GM18507 (cell line): ENCODE measurements around the gene RUSF1.
"Not testable (repeated sequence)": the region's sequence is repeated elsewhere in the genome, so short reads cannot be mapped to it uniquely, and the experiment has no call there.

ENCODE experiments used
- DNase-seq: peaks from one replicate; pipeline ENCODE4 v3.0.0; 2011; ENCODE audit warnings: low read depth; ENCODE audit not compliant: insufficient read length; ENCODE audit errors: extremely low spot score
- FAIRE-seq: peaks from 2 replicates; lab custom pipeline; 2011; peaks lifted over from hg19 to GRCh38; lab: Jason Lieb, UNC

The RUSF1 gene

DNA sequence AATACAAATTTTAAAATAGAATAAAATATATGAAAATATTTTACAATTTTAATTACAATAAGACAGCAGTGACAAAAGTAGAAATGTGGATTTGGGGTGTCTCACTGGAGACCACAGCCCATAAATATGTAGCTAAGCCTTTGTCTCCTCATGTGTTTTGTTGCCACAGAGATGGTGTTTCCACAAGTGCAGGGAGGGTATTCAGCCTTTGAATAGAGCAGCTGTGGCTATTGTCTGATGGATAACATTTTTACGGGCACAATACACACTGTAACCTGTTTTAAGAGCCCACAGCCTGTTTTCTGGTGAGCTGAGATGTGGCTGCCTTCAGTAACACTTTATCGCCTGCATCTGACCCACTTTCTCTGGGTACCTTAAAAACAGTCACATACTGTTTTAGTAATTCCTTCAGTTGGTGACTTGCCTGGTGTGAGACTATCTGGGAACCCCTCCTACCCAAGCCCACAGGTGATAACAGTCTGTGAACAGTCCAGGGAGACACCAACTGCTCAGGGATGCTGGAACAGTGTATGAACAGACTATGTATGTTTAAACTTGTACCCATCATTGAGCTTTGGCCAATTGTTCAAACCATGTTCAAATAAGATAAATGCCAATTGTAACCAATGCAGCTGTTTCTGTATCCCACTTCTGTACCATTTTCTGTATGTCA lies 11.7 kb upstream of the RUSF1 start:
- DNase-seq, result no peak
- FAIRE-seq, result no peak

DNA sequence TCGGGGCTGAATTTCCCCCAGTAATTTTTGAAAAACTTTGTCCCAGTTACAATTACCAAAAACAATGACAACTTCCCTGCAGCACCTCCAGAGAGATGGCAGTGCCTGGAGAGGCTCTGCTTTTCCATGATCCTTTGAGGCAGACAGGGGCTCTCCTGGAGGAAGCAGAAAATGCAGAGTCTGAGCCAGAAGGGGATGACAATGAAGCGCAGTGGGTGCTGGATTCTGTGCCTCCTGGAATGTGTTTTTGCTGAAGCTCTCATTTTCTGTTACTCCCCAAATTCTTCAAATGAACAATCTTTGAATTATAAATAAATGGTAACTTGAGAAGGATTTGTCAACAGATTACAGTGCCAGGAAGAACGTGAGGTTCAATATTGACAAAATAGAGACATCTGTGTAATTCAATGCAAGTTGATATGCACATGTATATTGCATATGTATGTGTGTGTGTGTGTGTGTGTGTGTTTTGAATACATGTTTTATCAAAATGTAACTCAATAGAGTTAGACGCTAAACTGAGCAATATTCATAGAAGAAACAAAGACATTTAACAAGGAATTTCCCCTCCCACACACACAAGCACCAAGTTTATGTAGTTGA lies 9.7 kb upstream of the RUSF1 start:
- FAIRE-seq (no peak), DNase-seq (no peak)

DNA sequence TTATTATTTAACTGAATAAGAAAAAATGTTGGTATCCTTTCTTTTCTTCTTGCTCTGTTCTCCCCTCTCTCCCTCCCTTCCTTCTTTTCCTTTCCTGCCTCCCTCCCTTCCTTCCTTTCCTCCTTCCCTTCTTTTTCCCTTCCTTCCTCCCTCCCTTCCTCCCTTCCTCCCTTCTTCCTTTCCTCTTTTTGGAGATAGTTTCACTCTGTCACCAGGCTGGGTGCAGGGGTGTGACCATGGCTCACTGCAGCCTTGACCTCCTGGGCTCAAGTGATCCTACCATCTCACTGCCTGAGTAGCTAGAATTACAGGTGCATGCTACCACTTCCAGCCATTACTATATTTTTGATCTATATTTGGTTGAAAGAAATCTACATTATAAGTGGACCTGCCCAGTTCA lies 5.7 kb upstream of the RUSF1 start:
- no peak for FAIRE-seq

DNA sequence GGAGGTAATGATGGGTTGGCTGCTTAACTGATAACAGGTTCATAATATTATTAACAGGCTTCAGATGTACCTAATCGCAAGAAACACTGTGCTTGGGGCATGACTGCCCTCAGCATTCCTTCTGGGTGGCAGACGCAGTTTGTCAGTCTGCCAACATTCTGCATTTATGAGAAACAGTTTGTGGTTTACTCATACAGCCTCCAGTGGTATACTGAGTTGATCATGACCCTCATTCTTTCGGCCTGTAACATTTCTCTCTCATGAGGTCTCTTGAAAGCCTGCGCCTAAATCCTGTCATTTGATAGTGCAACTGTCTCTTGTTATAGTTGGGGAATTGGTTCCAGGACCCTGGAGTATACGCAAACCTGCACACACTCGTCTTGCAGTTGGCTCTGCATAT lies 4.9 kb upstream of the RUSF1 start:
- FAIRE-seq, result no peak
- no peak for DNase-seq

More for the DNA sequence above, 5.7 kb upstream of the RUSF1 start:
- DNase-seq, result no peak

DNA sequence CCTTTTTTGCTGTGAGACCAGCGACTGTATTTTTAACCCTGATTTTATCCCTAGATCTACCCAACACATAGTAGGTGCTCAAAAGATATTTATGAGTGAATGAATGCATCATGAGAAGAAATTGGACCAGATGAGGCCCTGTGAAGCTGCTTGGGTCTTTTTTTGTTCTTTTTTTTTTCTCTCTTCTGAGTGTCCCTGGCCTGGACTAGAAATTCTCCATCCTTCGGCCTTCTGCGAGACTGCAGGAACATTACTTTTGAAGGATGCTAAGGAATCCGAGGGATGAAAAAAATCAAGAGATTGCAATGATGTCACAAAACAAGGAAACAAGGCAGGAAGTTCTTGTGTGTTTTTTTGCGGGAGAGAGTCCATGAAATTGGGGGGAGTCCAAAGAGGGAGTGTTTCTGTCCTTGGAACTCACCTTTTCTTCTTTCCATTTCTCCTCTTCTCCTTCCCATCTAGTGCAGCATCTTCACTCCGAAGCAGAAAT lies 560 bp upstream of the RUSF1 start:
- DNase-seq, result no peak
- FAIRE-seq, result no peak

GRCh38 chr16:31507617-31507928 lies 618 bp downstream of the RUSF1 start:
- no peak for DNase-seq
- FAIRE-seq, result no peak

GRCh38 chr16:31505483-31505882 lies 2.7 kb downstream of the RUSF1 start:
- no peak for DNase-seq
- FAIRE-seq, result no peak

DNA sequence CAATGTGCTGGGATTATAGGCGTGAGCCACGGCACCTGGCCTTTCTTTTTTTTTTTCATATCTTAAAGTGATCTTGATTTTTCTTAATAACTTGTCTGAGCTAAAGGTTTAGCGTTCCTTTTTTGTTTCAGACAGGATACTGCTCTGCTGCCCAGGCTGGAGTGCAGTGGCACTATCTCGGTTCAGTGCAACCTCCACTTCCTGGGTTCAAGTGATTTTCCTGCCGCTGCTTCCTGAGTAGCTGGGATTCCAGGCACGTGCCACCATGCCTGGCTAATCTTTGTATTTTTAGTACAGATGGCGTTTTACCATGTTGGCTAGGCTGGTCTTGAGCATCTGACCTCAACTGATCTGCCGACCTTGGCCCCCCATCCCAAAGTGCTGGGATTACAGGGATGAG lies 4.0 kb downstream of the RUSF1 start:
- DNase-seq, result no peak
- FAIRE-seq, result no peak

DNA sequence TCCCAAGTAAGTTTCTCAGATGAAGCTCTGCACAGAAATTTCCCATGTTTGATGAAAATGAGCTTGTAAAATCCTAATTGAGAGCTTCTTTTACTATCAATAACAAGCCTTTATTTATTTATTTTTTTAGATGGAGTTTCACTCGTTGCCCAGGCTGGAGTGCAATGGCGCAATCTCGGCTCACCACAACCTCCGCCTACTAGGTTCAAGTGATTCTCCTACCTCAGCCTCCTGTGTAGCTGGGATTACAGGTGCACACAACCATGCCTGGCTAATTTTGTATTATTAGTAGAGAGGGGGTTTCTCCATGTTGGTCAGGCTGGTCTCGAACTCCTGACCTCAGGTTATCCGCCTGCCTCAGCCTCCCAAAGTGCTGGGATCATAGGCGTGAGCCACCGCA lies 4.6 kb downstream of the RUSF1 start:
- FAIRE-seq, DNase-seq: not testable (repeated sequence)

DNA sequence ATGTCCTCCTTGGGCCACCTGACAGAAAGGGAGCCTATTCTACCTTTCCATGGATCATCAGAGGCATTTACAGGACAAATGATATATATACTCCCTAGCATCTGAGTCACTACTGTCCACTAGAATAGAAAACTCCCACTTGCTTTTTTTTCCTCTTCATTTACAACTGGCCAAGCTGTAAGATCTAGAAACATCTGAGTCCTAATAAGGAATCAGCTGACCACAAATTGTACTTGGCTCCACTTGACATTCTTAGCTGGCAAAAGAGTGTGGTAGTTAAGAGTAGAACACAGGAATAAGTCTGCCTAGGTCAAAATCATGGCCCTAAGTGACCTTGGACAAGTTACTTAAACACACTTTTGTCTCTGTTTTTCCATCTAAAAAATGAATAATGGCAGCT lies 5.2 kb downstream of the RUSF1 start:
- DNase-seq (no peak), FAIRE-seq (no peak)

GRCh38 chr16:31501966-31502348 lies 6.2 kb downstream of the RUSF1 start:
- DNase-seq, result no peak
- no peak for FAIRE-seq

DNA sequence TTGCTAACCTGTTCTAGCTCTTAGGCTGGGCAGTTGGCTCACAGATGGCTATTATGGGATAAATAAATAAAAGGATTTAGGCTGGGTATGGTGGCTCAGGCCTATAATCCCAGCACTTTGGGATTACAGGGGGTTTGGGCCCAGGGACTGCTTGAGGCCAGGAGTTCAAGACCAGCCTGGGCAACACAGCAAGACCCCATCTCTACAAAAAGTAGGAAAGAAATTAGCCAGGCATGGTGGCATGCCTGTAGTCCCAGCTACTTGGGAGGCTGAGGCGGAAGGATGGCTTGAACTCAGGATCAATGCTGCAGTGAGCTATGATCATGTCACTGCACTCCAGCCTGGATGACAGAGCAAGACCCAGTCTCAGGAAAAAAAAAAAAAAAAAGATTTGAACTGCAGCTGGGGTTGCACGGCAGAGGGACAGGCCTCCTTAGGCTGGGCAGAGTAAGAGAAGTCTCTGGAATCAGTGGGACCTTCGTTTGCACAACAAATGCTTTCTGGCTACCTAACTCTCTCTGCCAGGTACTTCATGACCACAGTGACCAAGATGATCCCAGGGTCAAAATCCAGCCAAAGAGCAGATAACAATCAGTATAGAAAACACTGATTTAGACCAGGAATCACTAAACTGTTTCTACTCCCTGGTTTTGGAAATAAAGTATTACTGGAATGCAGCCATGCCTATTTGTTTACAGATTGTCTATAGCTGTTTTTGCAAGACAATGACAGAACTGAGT lies 6.8 kb downstream of the RUSF1 start:
- FAIRE-seq, result no peak
- DNase-seq, result no peak

- DNase-seq (no peak), FAIRE-seq (no peak)
Observed at GRCh38 chr16:31499928-31500327, 8.3 kb downstream of the RUSF1 start.

DNA sequence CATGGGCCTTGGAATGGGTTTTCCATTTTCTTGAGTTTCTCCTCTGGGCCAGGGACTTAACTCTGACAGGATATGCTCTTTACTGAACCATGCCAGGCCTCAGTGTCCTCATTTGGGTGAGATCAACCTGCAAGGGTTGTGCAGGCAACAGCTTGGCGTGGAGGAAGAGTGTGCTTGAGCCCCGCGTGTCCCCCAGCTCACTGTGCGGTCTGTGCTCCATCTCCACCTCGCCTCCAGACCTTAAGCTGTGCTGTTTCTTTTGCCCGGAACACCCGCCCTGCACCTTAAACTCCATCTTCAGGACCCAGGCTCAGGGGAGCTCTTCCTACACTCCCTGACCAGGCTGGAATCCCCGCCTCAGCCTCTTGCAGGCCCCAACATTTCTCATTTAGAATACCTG lies 9.7 kb downstream of the RUSF1 start:
- DNase-seq, result no peak
- no peak for FAIRE-seq

- FAIRE-seq (no peak), DNase-seq (no peak)
Observed at GRCh38 chr16:31496670-31497069, 11.5 kb downstream of the RUSF1 start.

- FAIRE-seq (no peak), DNase-seq (no peak)
Observed at GRCh38 chr16:31493506-31494125, 14.6 kb downstream of the RUSF1 start.

- FAIRE-seq, result no peak
- no peak for DNase-seq
Observed at GRCh38 chr16:31491778-31492418, 16.3 kb downstream of the RUSF1 start.

- FAIRE-seq, result no peak
- DNase-seq, result no peak
Observed at GRCh38 chr16:31489616-31490584, 18.3 kb downstream of the RUSF1 start.

GRCh38 chr16:31489298-31489564 lies 19.0 kb downstream of the RUSF1 start:
- FAIRE-seq (no peak), DNase-seq (no peak)
